Measurements from ENCODE around the gene NAALADL2.

- no peak for TF ChIP-seq CTCF (IDR thresholded peaks at IDR 0.05)
- no peak for TF ChIP-seq EP300 (IDR thresholded peaks at IDR 0.05)
- no peak for TF ChIP-seq POLR2A (IDR thresholded peaks at IDR 0.05)
These were observed 33.1 kb upstream of the NAALADL2 start for GRCh38 chr3:174826069-174826468.

Data from upper lobe of left lung (tissue), 4 donors.